DOHH2 (cell line): Measurements from ENCODE around the gene EVC2.

Source experiments
- EZH2phosphoT487 ChIP-seq: fragments of 200-600 bp; sonication (generic); IDR thresholded peaks from 2 replicates; pipeline ENCODE4 v1.6.1; 2017; ENCODE audit warnings: borderline replicate concordance, mild to moderate bottlenecking, antibody characterized with exemption, low read length, moderate library complexity, mixed read lengths
- TF ChIP-seq, protein P1 (sequence below): fragments of 200-600 bp; sonication (generic); IDR thresholded peaks from one replicate; pipeline ENCODE4 v1.5.1; 2014; ENCODE audit warnings: antibody characterized with exemption, mild to moderate bottlenecking, low read depth, low read length; ENCODE audit not compliant: poor library complexity, severe bottlenecking

DNA sequence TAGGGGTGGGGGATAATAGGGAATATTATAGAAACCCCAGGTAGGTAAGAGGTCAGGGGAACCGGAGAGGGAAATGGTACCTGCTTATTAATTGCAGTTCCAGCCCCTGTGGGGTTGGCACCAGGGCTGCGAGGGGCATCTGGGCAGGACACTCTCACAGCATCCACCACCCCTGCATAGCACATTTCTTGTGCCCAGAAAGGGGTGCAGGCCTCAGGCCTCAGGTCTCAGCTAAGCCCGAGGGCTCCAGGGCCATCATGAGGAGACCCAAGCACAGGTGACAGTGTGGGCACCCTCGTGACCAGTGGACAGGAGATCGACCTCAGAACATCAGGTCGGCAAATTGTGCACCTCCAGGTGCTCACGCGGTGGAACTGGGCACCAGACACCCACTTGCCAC, 164.7 kb downstream of the EVC2 start:
- TF ChIP-seq, protein P1, sequence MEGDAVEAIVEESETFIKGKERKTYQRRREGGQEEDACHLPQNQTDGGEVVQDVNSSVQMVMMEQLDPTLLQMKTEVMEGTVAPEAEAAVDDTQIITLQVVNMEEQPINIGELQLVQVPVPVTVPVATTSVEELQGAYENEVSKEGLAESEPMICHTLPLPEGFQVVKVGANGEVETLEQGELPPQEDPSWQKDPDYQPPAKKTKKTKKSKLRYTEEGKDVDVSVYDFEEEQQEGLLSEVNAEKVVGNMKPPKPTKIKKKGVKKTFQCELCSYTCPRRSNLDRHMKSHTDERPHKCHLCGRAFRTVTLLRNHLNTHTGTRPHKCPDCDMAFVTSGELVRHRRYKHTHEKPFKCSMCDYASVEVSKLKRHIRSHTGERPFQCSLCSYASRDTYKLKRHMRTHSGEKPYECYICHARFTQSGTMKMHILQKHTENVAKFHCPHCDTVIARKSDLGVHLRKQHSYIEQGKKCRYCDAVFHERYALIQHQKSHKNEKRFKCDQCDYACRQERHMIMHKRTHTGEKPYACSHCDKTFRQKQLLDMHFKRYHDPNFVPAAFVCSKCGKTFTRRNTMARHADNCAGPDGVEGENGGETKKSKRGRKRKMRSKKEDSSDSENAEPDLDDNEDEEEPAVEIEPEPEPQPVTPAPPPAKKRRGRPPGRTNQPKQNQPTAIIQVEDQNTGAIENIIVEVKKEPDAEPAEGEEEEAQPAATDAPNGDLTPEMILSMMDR, result no peak
- TF ChIP-seq EZH2phosphoT487, result no peak
